ENCODE data around the gene TNPO1. TPM values are rescaled to one million over a fixed set of nuclear protein-coding genes. Genes with fewer than 3 reads are reported as not detected.
A peak's percentile ranks its signal among the peaks of the same experiment; 100 is the strongest.

Gene TNPO1
- total RNA-seq, 1 donor from 2014 or later: 172 TPM

- TF ChIP-seq CTCF (conservative IDR thresholded peaks at IDR 0.05): no peak
- H3K27me3 Mint-ChIP-seq (ENCODE audit: low read depth): peaks cover 4% of the 10 kb centered on the region
- no peaks in the 10 kb centered on the region for H3K36me3 Mint-ChIP-seq (ENCODE audit: low read depth)
Measured at GRCh38 chr5:72957337-72957736, 140.9 kb downstream of the TNPO1 start.

GRCh38 chr5:72959257-72959656 lies 142.8 kb downstream of the TNPO1 start:
- no peak for DNase-seq (ENCODE audit: low read depth, low spot score)
- H3K4me1 Mint-ChIP-seq: peaks cover 30% of the 10 kb centered on the region

More at GRCh38 chr5:72957337-72957736, 140.9 kb downstream of the TNPO1 start:
- H3K4me3 Mint-ChIP-seq: peak overlapping the region; percentile 95
- peaks cover 34% of the 10 kb centered on the region for H3K4me1 Mint-ChIP-seq
- DNase-seq (ENCODE audit: low read depth, low spot score): no peak
- no peaks in the 10 kb centered on the region for H3K9me3 Mint-ChIP-seq
- H3K27ac Mint-ChIP-seq (ENCODE audit: unreplicated experiment): no peak overlapping the region

More at GRCh38 chr5:72959257-72959656, 142.8 kb downstream of the TNPO1 start:
- Mint-ChIP-seq H3K27ac (ENCODE audit: unreplicated experiment) (no peak overlapping the region), H3K9me3 (no peaks in the 10 kb centered on the region), H3K27me3 (ENCODE audit: low read depth) (peaks cover 4% of the 10 kb centered on the region), H3K36me3 (ENCODE audit: low read depth) (no peaks in the 10 kb centered on the region), H3K4me3 (no peak overlapping the region)
- TF ChIP-seq CTCF (conservative IDR thresholded peaks at IDR 0.05): no peak

Small RNAs within 50 kb of the gene (microRNA-seq; reads per million reads assigned to microRNA genes)
- gene MIR4804: 1.8 reads per million

Other genes with a start within 250 kb of the TNPO1 start
- 11.1 and 14.6 TPM in 2 replicates for gene FCHO2, start 139.4 kb downstream of the TNPO1 start, total RNA-seq

Measured in neural crest cell (in vitro differentiated cells).